ENCODE results near the gene DKC1.

DNA sequence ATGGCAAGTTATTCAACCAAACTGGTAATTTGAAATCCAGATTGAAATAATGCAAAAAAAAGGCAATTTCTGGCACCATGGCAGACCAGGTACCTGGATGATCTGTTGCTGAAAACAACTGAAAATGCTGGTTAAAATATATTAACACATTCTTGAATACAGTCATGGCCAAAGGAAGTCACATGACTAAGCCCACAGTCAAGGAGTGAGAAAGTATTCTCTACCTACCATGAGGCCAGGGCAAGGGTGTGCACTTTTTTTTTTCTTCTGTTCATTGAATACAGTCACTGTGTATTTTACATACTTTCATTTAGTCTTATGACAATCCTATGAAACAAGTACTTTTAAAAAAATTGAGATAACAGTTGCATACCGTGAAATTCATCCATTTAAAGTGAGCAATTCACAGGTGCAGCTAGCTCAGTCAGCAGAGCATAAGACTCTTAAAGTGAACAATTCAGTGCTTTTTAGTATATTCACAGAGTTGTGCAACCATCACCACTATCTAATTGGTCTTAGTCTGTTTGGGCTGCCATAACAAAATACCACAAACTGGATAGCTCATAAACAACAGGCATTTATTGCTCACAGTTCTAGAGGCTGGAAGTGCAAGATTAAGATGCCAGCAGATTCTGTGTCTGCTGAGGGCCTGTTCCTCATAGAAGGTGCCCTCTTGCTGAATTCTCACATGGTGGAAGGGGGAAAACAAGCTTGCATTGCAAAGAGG lies 47.4 kb downstream of the DKC1 start:
- no peak for TF ChIP-seq CTCF (IDR thresholded peaks at IDR 0.05)
- no peak for TF ChIP-seq EZH2 (IDR thresholded peaks at IDR 0.05)
- no peak for TF ChIP-seq EZH2phosphoT487 (IDR thresholded peaks at IDR 0.05)
